Activated naive CD8-positive, alpha-beta T cell treated with anti-CD3 and anti-CD28 coated beads, Interleukin-2, amount 50 U/mL, for 24 hours (primary cell): ENCODE results near the gene RND2.

Source experiments
- ATAC-seq: fragments of 150-1000 bp; cut with Tn5 transposase; one replicate; pipeline ENCODE4 v1.10.0; 2021
- DNase-seq: peaks from one replicate; pipeline ENCODE4 v3.0.0; 2021
- H3K27ac Mint-ChIP-seq: one replicate; pipeline ENCODE4 v1.8.0; 2021; ENCODE audit warnings: mild to moderate bottlenecking, mixed read lengths
- H3K27me3 Mint-ChIP-seq: one replicate; pipeline ENCODE4 v1.8.0; 2021; ENCODE audit warnings: mixed read lengths
- H3K36me3 Mint-ChIP-seq: one replicate; pipeline ENCODE4 v1.8.0; 2021; ENCODE audit warnings: low read depth, mixed read lengths
- H3K4me1 Mint-ChIP-seq: one replicate; pipeline ENCODE4 v1.8.0; 2021; ENCODE audit warnings: mixed read lengths
- H3K4me3 Mint-ChIP-seq: one replicate; pipeline ENCODE4 v1.8.0; 2021; ENCODE audit warnings: mild to moderate bottlenecking, moderate library complexity, mixed read lengths
- H3K9me3 Mint-ChIP-seq: one replicate; pipeline ENCODE4 v1.8.0; 2021; ENCODE audit warnings: mixed read lengths

The RND2 gene

GRCh38 chr17:43016216-43016615 lies 8.8 kb upstream of the RND2 start:
- DNase-seq (no peak), ATAC-seq (no peak)
- Mint-ChIP-seq H3K9me3 (no peaks in the 10 kb centered on the region), H3K4me1 (peaks cover 19% of the 10 kb centered on the region), H3K27me3 (no peaks in the 10 kb centered on the region), H3K36me3 (peaks cover 10% of the 10 kb centered on the region), H3K27ac (no peak overlapping the region), H3K4me3 (no peak overlapping the region)

- no peak for ATAC-seq
- H3K27ac Mint-ChIP-seq: peak overlapping the region; percentile 16
- H3K36me3 Mint-ChIP-seq: peaks cover 4% of the 10 kb centered on the region
- peaks cover 28% of the 10 kb centered on the region for H3K4me1 Mint-ChIP-seq
- no peaks in the 10 kb centered on the region for H3K9me3 Mint-ChIP-seq
- no peak for DNase-seq
- no peak overlapping the region for H3K4me3 Mint-ChIP-seq
- no peaks in the 10 kb centered on the region for H3K27me3 Mint-ChIP-seq
These were observed 6.8 kb upstream of the RND2 start for GRCh38 chr17:43018008-43018853.

- ATAC-seq (no peak), DNase-seq (no peak)
- Mint-ChIP-seq H3K27me3 (no peaks in the 10 kb centered on the region), H3K27ac (no peak overlapping the region), H3K9me3 (no peaks in the 10 kb centered on the region), H3K4me3 (no peak overlapping the region), H3K4me1 (peaks cover 30% of the 10 kb centered on the region), H3K36me3 (no peaks in the 10 kb centered on the region)
These were observed 6.1 kb upstream of the RND2 start for GRCh38 chr17:43018932-43019331.

- Mint-ChIP-seq H3K4me1 (peaks cover 32% of the 10 kb centered on the region), H3K4me3 (no peak overlapping the region), H3K36me3 (no peaks in the 10 kb centered on the region), H3K9me3 (no peaks in the 10 kb centered on the region), H3K27ac (no peak overlapping the region), H3K27me3 (peaks cover 1% of the 10 kb centered on the region)
- no peak for DNase-seq
- ATAC-seq: no peak
These were observed 5.6 kb upstream of the RND2 start for GRCh38 chr17:43019418-43019817.

GRCh38 chr17:43020030-43020621 lies 4.9 kb upstream of the RND2 start:
- H3K4me3 Mint-ChIP-seq: peak overlapping the region; percentile 79
- peaks cover 6% of the 10 kb centered on the region for H3K27me3 Mint-ChIP-seq
- H3K27ac Mint-ChIP-seq: no peak overlapping the region
- H3K36me3 Mint-ChIP-seq: no peaks in the 10 kb centered on the region
- H3K4me1 Mint-ChIP-seq: peaks cover 37% of the 10 kb centered on the region
- DNase-seq: no peak
- H3K9me3 Mint-ChIP-seq: no peaks in the 10 kb centered on the region
- no peak for ATAC-seq

- ATAC-seq: no peak
- Mint-ChIP-seq H3K36me3 (no peaks in the 10 kb centered on the region), H3K4me1 (peaks cover 37% of the 10 kb centered on the region), H3K4me3 (peak overlapping the region; percentile 79), H3K9me3 (no peaks in the 10 kb centered on the region), H3K27ac (no peak overlapping the region), H3K27me3 (peaks cover 8% of the 10 kb centered on the region)
- DNase-seq: no peak
These were observed 4.0 kb upstream of the RND2 start for GRCh38 chr17:43020789-43021740.

GRCh38 chr17:43021741-43022512 lies 3.1 kb upstream of the RND2 start, which contains the start of gene VAT1:
TSS of gene VAT1 (minus strand) at chr17:43022385. CDS start at chr17:43022322, 63 bp downstream.
- peaks cover 8% of the 10 kb centered on the region for H3K27me3 Mint-ChIP-seq
- peak within 1 kb of the TSS; percentile 70 for H3K27ac Mint-ChIP-seq
- DNase-seq (peak; percentile 76), ATAC-seq (peak; percentile 63)
- H3K4me1 Mint-ChIP-seq: peaks cover 37% of the 10 kb centered on the region
- H3K36me3 Mint-ChIP-seq: no peaks in the 10 kb centered on the region
- no peaks in the 10 kb centered on the region for H3K9me3 Mint-ChIP-seq
- H3K4me3 Mint-ChIP-seq: peak within 1 kb of the TSS; percentile 79

GRCh38 chr17:43025290-43025657 lies 243 bp downstream of the RND2 start:
- Mint-ChIP-seq H3K4me3 (peak overlapping the region; percentile 46), H3K27ac (no peak overlapping the region)

GRCh38 chr17:43025766-43026537 lies 921 bp downstream of the RND2 start:
- peaks cover 8% of the 10 kb centered on the region for H3K27me3 Mint-ChIP-seq
- DNase-seq (no peak), ATAC-seq (no peak)
- H3K4me3 Mint-ChIP-seq: peak overlapping the region; percentile 46
- peaks cover 21% of the 10 kb centered on the region for H3K4me1 Mint-ChIP-seq
- H3K9me3 Mint-ChIP-seq: no peaks in the 10 kb centered on the region
- H3K36me3 Mint-ChIP-seq: no peaks in the 10 kb centered on the region
- no peak overlapping the region for H3K27ac Mint-ChIP-seq

More at GRCh38 chr17:43025290-43025657, 243 bp downstream of the RND2 start:
- ATAC-seq (no peak), DNase-seq (no peak)
- no peaks in the 10 kb centered on the region for H3K36me3 Mint-ChIP-seq
- peaks cover 25% of the 10 kb centered on the region for H3K4me1 Mint-ChIP-seq
- no peaks in the 10 kb centered on the region for H3K9me3 Mint-ChIP-seq
- H3K27me3 Mint-ChIP-seq: peaks cover 8% of the 10 kb centered on the region

GRCh38 chr17:43026595-43026994 lies 1.6 kb downstream of the RND2 start:
- Mint-ChIP-seq H3K27ac (no peak overlapping the region), H3K36me3 (no peaks in the 10 kb centered on the region)

GRCh38 chr17:43027091-43028032 lies 2.3 kb downstream of the RND2 start:
- Mint-ChIP-seq H3K4me1 (peaks cover 13% of the 10 kb centered on the region), H3K27me3 (peaks cover 8% of the 10 kb centered on the region), H3K4me3 (no peak overlapping the region), H3K36me3 (no peaks in the 10 kb centered on the region), H3K27ac (no peak overlapping the region), H3K9me3 (no peaks in the 10 kb centered on the region)
- DNase-seq: no peak
- no peak for ATAC-seq

More at GRCh38 chr17:43026595-43026994, 1.6 kb downstream of the RND2 start:
- no peaks in the 10 kb centered on the region for H3K9me3 Mint-ChIP-seq
- ATAC-seq: no peak
- peaks cover 16% of the 10 kb centered on the region for H3K4me1 Mint-ChIP-seq
- no peak for DNase-seq
- H3K4me3 Mint-ChIP-seq: no peak overlapping the region
- H3K27me3 Mint-ChIP-seq: peaks cover 8% of the 10 kb centered on the region

GRCh38 chr17:43028221-43028861 lies 3.3 kb downstream of the RND2 start:
- H3K4me1 Mint-ChIP-seq: peaks cover 9% of the 10 kb centered on the region
- DNase-seq: no peak
- no peaks in the 10 kb centered on the region for H3K36me3 Mint-ChIP-seq
- no peaks in the 10 kb centered on the region for H3K9me3 Mint-ChIP-seq
- no peak overlapping the region for H3K27ac Mint-ChIP-seq
- no peak overlapping the region for H3K4me3 Mint-ChIP-seq
- no peak for ATAC-seq
- peaks cover 8% of the 10 kb centered on the region for H3K27me3 Mint-ChIP-seq
